ENCODE data around the gene GFOD1. TPM values are rescaled to one million over a fixed set of nuclear protein-coding genes. Genes with fewer than 3 reads are reported as not detected.
"Not testable (repeated sequence)": the region's sequence is repeated elsewhere in the genome, so short reads cannot be mapped to it uniquely, and the experiment has no call there.

Gene GFOD1
- total RNA-seq, 1 donor from 2014 or later: 2.2 TPM

GRCh38 chr6:13444604-13445003 is 42.8 kb downstream of the GFOD1 start:
- no peak overlapping the region for H3K4me3 ChIP-seq (ENCODE audit: low read depth, low read length)

GRCh38 chr6:13443978-13444377 is 43.4 kb downstream of the GFOD1 start:
- DNase-seq (ENCODE audit: low read depth): not testable (repeated sequence)

More at GRCh38 chr6:13444604-13445003, 42.8 kb downstream of the GFOD1 start:
- no peak for TF ChIP-seq CTCF (conservative IDR thresholded peaks at IDR 0.05; ENCODE audit: low read depth, low read length)
- no peak for DNase-seq (ENCODE audit: low read depth)

GRCh38 chr6:13441778-13442177 is 45.6 kb downstream of the GFOD1 start:
- no peak overlapping the region for H3K4me3 ChIP-seq (ENCODE audit: low read depth, low read length)
- TF ChIP-seq CTCF (conservative IDR thresholded peaks at IDR 0.05; ENCODE audit: low read depth, low read length): no peak
- DNase-seq (ENCODE audit: low read depth): no peak

More at GRCh38 chr6:13443978-13444377, 43.4 kb downstream of the GFOD1 start:
- not testable (repeated sequence) for H3K4me3 ChIP-seq (ENCODE audit: low read depth, low read length)

- no peak overlapping the region for H3K4me3 ChIP-seq (ENCODE audit: low read depth, low read length)
- no peak for DNase-seq (ENCODE audit: low read depth)
- TF ChIP-seq CTCF (conservative IDR thresholded peaks at IDR 0.05; ENCODE audit: low read depth, low read length): no peak
These were observed 47.8 kb downstream of the GFOD1 start for GRCh38 chr6:13439644-13440043.

- DNase-seq (ENCODE audit: low read depth): no peak
- H3K4me3 ChIP-seq (ENCODE audit: low read depth, low read length): no peak overlapping the region
- no peak for TF ChIP-seq CTCF (conservative IDR thresholded peaks at IDR 0.05; ENCODE audit: low read depth, low read length)
These were observed 49.3 kb downstream of the GFOD1 start for GRCh38 chr6:13438126-13438525.

GRCh38 chr6:13437218-13437996 is 50.0 kb downstream of the GFOD1 start:
- no peak for TF ChIP-seq CTCF (conservative IDR thresholded peaks at IDR 0.05; ENCODE audit: low read depth, low read length)
- DNase-seq (ENCODE audit: low read depth): no peak
- H3K4me3 ChIP-seq (ENCODE audit: low read depth, low read length): no peak overlapping the region

- TF ChIP-seq CTCF (conservative IDR thresholded peaks at IDR 0.05; ENCODE audit: low read depth, low read length): no peak
- no peak for DNase-seq (ENCODE audit: low read depth)
- H3K4me3 ChIP-seq (ENCODE audit: low read depth, low read length): no peak overlapping the region
These were observed 50.8 kb downstream of the GFOD1 start for GRCh38 chr6:13436399-13437217.
